Colonic mucosa (tissue), 4 donors: Measurements from ENCODE around the gene PAPLN. TPM values are rescaled to one million over a fixed set of nuclear protein-coding genes. Genes with fewer than 3 reads are reported as not detected.
"Not testable (repeated sequence)": the region's sequence is repeated elsewhere in the genome, so short reads cannot be mapped to it uniquely, and the experiment has no call there.

Experiments used
- DNase-seq: peaks from one replicate; pipeline ENCODE4 v3.0.0-alpha.2; 2020
- H3K27ac ChIP-seq: fragments of 200-600 bp; one replicate; pipeline ENCODE4 v1.8.0; 2021
- H3K27me3 ChIP-seq: fragments of 200-600 bp; one replicate; pipeline ENCODE4 v1.8.0; 2021
- H3K36me3 ChIP-seq: fragments of 200-600 bp; one replicate; pipeline ENCODE4 v1.8.0; 2021
- H3K4me1 ChIP-seq: fragments of 200-600 bp; one replicate; pipeline ENCODE4 v1.8.0; 2021; ENCODE audit warnings: mild to moderate bottlenecking
- H3K4me3 ChIP-seq: fragments of 200-600 bp; one replicate; pipeline ENCODE4 v1.8.0; 2021
- H3K9ac ChIP-seq, 2 donors: one replicate each; pipeline ENCODE4 v1.7.0; 2013; ENCODE audit warnings: control low read depth in 2 of 2, low read depth in 2 of 2, low read length in 2 of 2
- H3K9me3 ChIP-seq: fragments of 200-600 bp; one replicate; pipeline ENCODE4 v1.8.0; 2021
- intact Hi-C: fragments of 100-400 bp; cut with DNase I; formaldehyde crosslinking; loops from one replicate; pipeline ENCODE4 v1.14.1; 2022
- total RNA-seq, 2 donors: library from RNA; stranded (reverse); fragmentation: NEBNext Ultra II Directional in 1 of 2; extraction: Animal tissue kit (Norgen Biotek cat#: 25700) in 1 of 2; gene quantifications; one replicate each; pipeline ENCODE4 v1.2.1, GENCODE V29; 2021
- TF ChIP-seq, protein P1 (sequence below): fragments of 200-600 bp; IDR thresholded peaks from one replicate; pipeline ENCODE4 v1.8.0; 2022; ENCODE audit warnings: antibody characterized with exemption, mild to moderate bottlenecking
- donor health status: healthy.
- donor health status: DM: no; HTN: no; CAD: no.
- donor health status: DM: no; HTN: no; CAD: no.

Gene PAPLN
- total RNA-seq, 2 donors from 2014 or later, result 3.2 to 4.3 TPM

GRCh38 chr14:73305499-73305898 is 68.2 kb downstream of the PAPLN start:
- DNase-seq, result no peak
- H3K36me3 ChIP-seq, result no peaks in the 10 kb centered on the region
- H3K27me3 ChIP-seq, result no peaks in the 10 kb centered on the region
- no peak overlapping the region for H3K4me3 ChIP-seq
- no peaks in the 10 kb centered on the region for H3K4me1 ChIP-seq
- H3K9ac ChIP-seq, result no peak overlapping the region
- no peaks in the 10 kb centered on the region for H3K9me3 ChIP-seq
- no peak overlapping the region for H3K27ac ChIP-seq
- intact Hi-C loops, result no loop called here
- TF ChIP-seq, protein P1, sequence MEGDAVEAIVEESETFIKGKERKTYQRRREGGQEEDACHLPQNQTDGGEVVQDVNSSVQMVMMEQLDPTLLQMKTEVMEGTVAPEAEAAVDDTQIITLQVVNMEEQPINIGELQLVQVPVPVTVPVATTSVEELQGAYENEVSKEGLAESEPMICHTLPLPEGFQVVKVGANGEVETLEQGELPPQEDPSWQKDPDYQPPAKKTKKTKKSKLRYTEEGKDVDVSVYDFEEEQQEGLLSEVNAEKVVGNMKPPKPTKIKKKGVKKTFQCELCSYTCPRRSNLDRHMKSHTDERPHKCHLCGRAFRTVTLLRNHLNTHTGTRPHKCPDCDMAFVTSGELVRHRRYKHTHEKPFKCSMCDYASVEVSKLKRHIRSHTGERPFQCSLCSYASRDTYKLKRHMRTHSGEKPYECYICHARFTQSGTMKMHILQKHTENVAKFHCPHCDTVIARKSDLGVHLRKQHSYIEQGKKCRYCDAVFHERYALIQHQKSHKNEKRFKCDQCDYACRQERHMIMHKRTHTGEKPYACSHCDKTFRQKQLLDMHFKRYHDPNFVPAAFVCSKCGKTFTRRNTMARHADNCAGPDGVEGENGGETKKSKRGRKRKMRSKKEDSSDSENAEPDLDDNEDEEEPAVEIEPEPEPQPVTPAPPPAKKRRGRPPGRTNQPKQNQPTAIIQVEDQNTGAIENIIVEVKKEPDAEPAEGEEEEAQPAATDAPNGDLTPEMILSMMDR, result no peak

GRCh38 chr14:73307261-73307660 is 70.0 kb downstream of the PAPLN start:
- H3K27me3 ChIP-seq, result no peaks in the 10 kb centered on the region
- TF ChIP-seq, protein P1, result no peak
- DNase-seq, result no peak
- H3K4me1 ChIP-seq, result no peaks in the 10 kb centered on the region
- H3K9ac ChIP-seq, result no peak overlapping the region
- intact Hi-C loops, result no loop called here
- H3K9me3 ChIP-seq, result no peaks in the 10 kb centered on the region
- H3K36me3 ChIP-seq, result no peaks in the 10 kb centered on the region
- H3K27ac ChIP-seq, result no peak overlapping the region
- H3K4me3 ChIP-seq, result no peak overlapping the region

DNA sequence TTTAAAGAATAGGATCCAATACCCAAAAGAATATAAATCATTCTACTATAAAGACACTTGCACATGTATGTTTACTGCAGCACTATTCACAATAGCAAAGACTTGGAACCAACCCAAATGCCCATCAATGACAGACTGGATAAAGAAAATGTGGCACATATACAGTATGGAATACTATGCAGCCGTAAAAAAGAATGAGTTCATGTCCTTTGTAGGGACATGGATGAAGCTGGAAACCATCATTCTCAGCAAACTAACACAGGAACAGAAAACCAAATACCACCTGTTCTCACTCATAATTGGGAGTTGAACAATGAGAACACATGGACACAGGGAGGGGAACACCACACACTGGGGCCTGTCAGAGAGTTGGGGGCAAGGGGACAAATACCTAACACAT is 71.9 kb downstream of the PAPLN start:
- intact Hi-C loops, H3K36me3 ChIP-seq, H3K27me3 ChIP-seq: not testable (repeated sequence)

DNA sequence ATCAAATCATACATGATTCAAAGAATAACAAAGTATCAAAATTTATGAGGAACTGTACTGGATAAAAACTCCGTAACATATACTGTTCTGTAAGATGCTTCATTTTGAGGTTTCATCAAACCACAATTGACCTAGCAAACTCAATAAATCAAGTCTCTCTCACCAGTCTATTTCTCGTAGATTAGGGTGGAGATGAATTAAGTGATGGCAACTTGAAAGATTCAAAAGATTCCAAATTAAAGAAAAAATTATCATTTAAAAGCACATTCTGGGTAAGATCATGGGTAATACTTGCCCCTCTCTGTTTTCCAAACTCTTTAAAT is 74.4 kb downstream of the PAPLN start:
- TF ChIP-seq, protein P1, result no peak

More for the DNA sequence above, 71.9 kb downstream of the PAPLN start:
- DNase-seq, H3K9ac ChIP-seq, H3K27ac ChIP-seq, H3K9me3 ChIP-seq, H3K4me1 ChIP-seq, H3K4me3 ChIP-seq: not testable (repeated sequence)

GRCh38 chr14:73312687-73313086 is 75.4 kb downstream of the PAPLN start:
- Histone ChIP-seq H3K9ac (no peak overlapping the region), H3K27ac (no peak overlapping the region), H3K4me3 (no peak overlapping the region), H3K4me1 (no peaks in the 10 kb centered on the region), H3K9me3 (no peaks in the 10 kb centered on the region), H3K36me3 (no peaks in the 10 kb centered on the region), H3K27me3 (no peaks in the 10 kb centered on the region)
- intact Hi-C loops, result no loop called here
- TF ChIP-seq, protein P1, result no peak
- DNase-seq, result no peak

More for the DNA sequence above, 74.4 kb downstream of the PAPLN start:
- no peak overlapping the region for H3K27ac ChIP-seq
- H3K36me3 ChIP-seq, result no peaks in the 10 kb centered on the region
- no peaks in the 10 kb centered on the region for H3K9me3 ChIP-seq
- intact Hi-C loops, result no loop called here
- no peak overlapping the region for H3K4me3 ChIP-seq
- no peak for DNase-seq
- no peak overlapping the region for H3K9ac ChIP-seq
- no peaks in the 10 kb centered on the region for H3K27me3 ChIP-seq
- H3K4me1 ChIP-seq, result no peaks in the 10 kb centered on the region

- Histone ChIP-seq H3K9me3 (no peaks in the 10 kb centered on the region), H3K27ac (no peak overlapping the region), H3K9ac (no peak overlapping the region), H3K36me3 (no peaks in the 10 kb centered on the region), H3K27me3 (no peaks in the 10 kb centered on the region), H3K4me3 (no peak overlapping the region), H3K4me1 (no peaks in the 10 kb centered on the region)
- DNase-seq, result no peak
- intact Hi-C loops, result no loop called here
- TF ChIP-seq, protein P1, result no peak
Measured at GRCh38 chr14:73313151-73313550, 75.8 kb downstream of the PAPLN start.
